ENCODE measurements around the gene PRR20A.

GRCh38 chr13:57128909-57129308 is 11.8 kb upstream of the PRR20A start:
- TF ChIP-seq CTCF (IDR thresholded peaks at IDR 0.05) (no peak), ZFX (IDR thresholded peaks at IDR 0.05; ENCODE audit: borderline replicate concordance) (no peak)
